ENCODE data around the gene NUCKS1. TPM values are rescaled to one million over a fixed set of nuclear protein-coding genes. Genes with fewer than 3 reads are reported as not detected.

NUCKS1 gene
- total and polyA plus RNA-seq, 2 of the 13 experiments (the other 11 are each of a cell fraction or from before 2014, with no cell fraction given), result 35.5 to 117 TPM

GRCh38 chr1:205678286-205679111, 71.5 kb downstream of the NUCKS1 start (continued):
- TF ChIP-seq, protein P1, sequence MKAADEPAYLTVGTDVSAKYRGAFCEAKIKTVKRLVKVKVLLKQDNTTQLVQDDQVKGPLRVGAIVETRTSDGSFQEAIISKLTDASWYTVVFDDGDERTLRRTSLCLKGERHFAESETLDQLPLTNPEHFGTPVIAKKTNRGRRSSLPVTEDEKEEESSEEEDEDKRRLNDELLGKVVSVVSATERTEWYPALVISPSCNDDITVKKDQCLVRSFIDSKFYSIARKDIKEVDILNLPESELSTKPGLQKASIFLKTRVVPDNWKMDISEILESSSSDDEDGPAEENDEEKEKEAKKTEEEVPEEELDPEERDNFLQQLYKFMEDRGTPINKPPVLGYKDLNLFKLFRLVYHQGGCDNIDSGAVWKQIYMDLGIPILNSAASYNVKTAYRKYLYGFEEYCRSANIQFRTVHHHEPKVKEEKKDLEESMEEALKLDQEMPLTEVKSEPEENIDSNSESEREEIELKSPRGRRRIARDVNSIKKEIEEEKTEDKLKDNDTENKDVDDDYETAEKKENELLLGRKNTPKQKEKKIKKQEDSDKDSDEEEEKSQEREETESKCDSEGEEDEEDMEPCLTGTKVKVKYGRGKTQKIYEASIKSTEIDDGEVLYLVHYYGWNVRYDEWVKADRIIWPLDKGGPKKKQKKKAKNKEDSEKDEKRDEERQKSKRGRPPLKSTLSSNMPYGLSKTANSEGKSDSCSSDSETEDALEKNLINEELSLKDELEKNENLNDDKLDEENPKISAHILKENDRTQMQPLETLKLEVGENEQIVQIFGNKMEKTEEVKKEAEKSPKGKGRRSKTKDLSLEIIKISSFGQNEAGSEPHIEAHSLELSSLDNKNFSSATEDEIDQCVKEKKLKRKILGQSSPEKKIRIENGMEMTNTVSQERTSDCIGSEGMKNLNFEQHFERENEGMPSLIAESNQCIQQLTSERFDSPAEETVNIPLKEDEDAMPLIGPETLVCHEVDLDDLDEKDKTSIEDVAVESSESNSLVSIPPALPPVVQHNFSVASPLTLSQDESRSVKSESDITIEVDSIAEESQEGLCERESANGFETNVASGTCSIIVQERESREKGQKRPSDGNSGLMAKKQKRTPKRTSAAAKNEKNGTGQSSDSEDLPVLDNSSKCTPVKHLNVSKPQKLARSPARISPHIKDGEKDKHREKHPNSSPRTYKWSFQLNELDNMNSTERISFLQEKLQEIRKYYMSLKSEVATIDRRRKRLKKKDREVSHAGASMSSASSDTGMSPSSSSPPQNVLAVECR (CRISPR knock-in tag; IDR thresholded peaks at IDR 0.05; ENCODE audit: borderline replicate concordance), result no peak
- TF ChIP-seq ZFY (CRISPR knock-in tag; IDR thresholded peaks at IDR 0.05) (0 out of 2 replicates have a peak, but pooled peaks have one; percentile 22), FOSL1 (CRISPR knock-in tag; IDR thresholded peaks at IDR 0.05; ENCODE audit: borderline replicate concordance) (no peak), MEIS2 (CRISPR knock-in tag; IDR thresholded peaks at IDR 0.05) (no peak), ZUFSP (CRISPR knock-in tag; IDR thresholded peaks at IDR 0.05; ENCODE audit: borderline replicate concordance) (no peak), NR2C2 (CRISPR knock-in tag; IDR thresholded peaks at IDR 0.05; ENCODE audit: borderline replicate concordance) (no peak), MAFF (IDR thresholded peaks at IDR 0.05; ENCODE audit: low read depth, low read length) (peak; percentile 66), MAFK (conservative IDR thresholded peaks at IDR 0.05 in 1 of 2, IDR thresholded peaks at IDR 0.05 in 1 of 2; ENCODE audit: low read length in 2 of 2) (peak; percentile 70 to 74; a peak in 3 of 4 replicates), ZKSCAN8 (CRISPR knock-in tag; IDR thresholded peaks at IDR 0.05; ENCODE audit: borderline replicate concordance) (no peak), KLF9 (CRISPR knock-in tag; IDR thresholded peaks at IDR 0.05; ENCODE audit: low read depth) (no peak), ZFP90 (CRISPR knock-in tag; IDR thresholded peaks at IDR 0.05; ENCODE audit: borderline replicate concordance) (0 out of 2 replicates have a peak, but pooled peaks have one; percentile 28), AKAP8 (CRISPR knock-in tag; IDR thresholded peaks at IDR 0.05) (no peak), ZNF451 (CRISPR knock-in tag; IDR thresholded peaks at IDR 0.05) (no peak), SP1 (IDR thresholded peaks at IDR 0.05) (no peak), SP1 (CRISPR knock-in tag; IDR thresholded peaks at IDR 0.05) (no peak), TOPORS (CRISPR knock-in tag; IDR thresholded peaks at IDR 0.05) (0 out of 2 replicates have a peak, but pooled peaks have one; percentile 23), TAF1 (CRISPR knock-in tag; IDR thresholded peaks at IDR 0.05) (no peak), CHD4 (IDR thresholded peaks at IDR 0.05; ENCODE audit: borderline replicate concordance, low read length) (no peak), SP5 (CRISPR knock-in tag; IDR thresholded peaks at IDR 0.05; ENCODE audit: borderline replicate concordance, low read depth) (no peak), TGIF2 (CRISPR knock-in tag; IDR thresholded peaks at IDR 0.05) (no peak)

All from HepG2 (cell line).